HG03196 (cell line): ENCODE data around the gene CCR5AS.
"Not testable (repeated sequence)": the region's sequence is repeated elsewhere in the genome, so short reads cannot be mapped to it uniquely, and the experiment has no call there.

Experiments
- ATAC-seq: cut with Tn5 transposase; IDR thresholded peaks from one replicate; pipeline ENCODE4 v1.9.1; 2021; ENCODE audit not compliant: unreplicated experiment

CCR5AS gene

GRCh38 chr3:46429671-46430070 lies 22.8 kb upstream of the CCR5AS start:
- ATAC-seq, result no peak

DNA sequence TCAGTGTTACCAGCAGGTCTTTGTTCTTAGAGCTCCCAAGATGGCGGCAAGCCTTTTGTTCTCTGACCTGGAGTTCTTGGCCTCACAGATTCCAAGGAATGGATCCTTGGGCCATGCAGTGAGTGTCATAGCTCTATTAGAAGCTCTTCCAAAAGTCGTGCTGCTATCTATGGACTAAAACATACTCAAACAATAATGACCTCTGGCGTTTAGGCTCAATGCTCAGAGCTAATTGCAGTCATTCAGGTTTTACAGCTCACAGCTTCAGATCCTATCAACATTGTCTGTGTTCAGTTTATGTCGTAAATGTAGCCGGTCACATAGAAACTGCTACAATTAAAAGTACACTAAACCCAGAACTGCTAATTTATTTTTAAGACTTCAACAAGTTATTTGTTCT lies 22.4 kb upstream of the CCR5AS start:
- ATAC-seq, result no peak

DNA sequence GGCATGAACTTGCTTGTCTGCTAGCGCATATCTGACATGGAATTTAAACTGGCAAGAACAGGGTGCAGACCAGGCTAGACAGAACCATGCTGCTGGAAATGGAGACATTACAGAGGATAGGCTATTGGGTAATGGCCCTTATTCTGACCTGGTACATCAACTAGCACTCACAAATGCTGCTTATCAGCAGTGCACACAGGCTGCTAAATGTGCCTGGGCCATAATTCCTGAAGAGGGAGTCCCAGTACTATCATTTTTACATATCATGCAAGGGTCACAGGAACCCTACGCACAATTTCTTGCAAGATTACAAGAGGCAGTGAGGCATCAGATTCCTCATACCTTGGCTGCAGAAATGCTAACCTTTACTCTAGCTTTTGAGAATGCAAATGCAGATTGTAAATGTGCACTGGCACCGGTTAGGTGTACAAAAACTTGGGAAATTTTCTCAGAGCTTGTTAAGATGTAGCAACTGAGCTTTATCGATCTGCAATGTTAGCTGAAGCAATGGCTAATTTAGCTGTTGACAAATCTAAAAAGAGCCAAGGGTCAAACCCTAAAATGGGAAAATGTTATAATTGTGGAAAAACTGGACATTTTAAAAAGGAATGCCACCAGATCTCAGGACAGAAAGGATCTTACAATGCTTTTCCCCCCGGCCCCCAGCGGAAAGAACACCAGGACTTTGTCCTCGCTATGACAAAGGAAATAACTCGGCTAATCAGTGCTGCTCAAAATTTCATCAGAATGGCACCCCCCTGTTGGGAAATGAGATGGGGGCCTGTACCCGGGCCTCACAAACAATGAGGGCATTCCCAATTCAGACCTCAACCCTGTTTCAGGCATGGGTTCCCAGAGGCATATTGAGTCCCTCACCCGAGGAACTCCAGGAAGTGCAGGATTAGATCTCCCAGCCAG lies 21.3 kb upstream of the CCR5AS start:
- ATAC-seq, result no peak

DNA sequence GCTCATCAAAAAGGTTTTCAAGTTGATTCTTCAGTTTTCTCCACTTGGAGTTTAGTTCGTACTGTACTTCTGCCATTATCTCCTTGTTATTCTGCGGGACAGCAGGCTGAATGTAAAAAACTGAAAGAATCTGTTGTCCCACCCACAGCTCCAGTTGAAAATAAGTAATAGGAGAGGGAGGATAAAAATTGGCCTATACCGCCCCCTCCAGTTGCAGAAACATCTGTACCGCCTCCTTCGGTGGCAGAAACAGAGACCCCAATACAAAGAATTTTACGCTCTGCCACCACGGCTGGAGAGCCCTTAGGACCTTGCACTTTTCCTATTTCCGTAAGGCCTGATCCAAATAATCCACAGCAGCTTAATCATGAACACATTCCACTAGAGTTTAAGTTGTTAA lies 20.5 kb upstream of the CCR5AS start:
- not testable (repeated sequence) for ATAC-seq

DNA sequence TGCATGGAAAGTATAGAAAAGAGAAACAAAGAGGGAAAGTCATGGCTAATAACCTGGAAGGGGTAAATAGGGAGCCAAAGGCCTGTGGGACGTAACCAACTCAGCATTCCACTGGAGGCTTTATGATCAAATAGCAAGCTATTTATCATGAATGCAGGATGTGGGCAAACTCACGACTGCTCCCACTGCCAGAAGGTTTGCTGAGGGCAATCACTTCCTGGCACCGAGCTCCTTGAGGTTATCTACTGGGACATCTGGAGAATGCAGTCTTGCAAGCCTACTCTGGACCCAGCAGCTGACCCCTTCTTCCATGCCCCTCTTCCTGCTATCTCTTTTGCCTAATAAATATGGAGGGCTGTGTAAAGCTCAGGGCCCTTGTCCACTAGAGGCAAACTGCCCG lies 19.6 kb upstream of the CCR5AS start:
- not testable (repeated sequence) for ATAC-seq

- no peak for ATAC-seq
These were observed 16.7 kb upstream of the CCR5AS start for GRCh38 chr3:46423588-46423987.

DNA sequence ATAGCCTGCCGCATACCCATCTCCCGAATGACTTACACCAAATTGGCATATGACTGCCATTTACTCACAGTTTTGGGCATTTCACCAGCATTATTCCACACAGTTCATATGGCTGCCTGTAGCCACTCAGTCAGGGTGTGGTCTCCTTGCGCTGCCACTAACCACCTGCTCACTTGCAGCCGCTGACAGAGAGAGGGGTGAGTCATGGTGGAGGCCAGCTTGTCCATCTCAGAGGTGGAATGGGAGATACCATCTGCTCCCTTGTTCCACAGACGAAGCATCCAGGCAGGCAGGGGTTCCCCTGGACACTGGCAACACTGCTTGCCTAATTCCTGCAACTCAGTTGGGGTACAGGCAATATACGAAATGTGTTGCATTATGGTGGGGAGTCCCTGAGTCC lies 15.8 kb upstream of the CCR5AS start:
- ATAC-seq, result no peak

- ATAC-seq, result no peak
These were observed 14.1 kb upstream of the CCR5AS start for GRCh38 chr3:46420931-46421330.

GRCh38 chr3:46419816-46420215 lies 12.9 kb upstream of the CCR5AS start:
- no peak for ATAC-seq

GRCh38 chr3:46417841-46418611 lies 11.2 kb upstream of the CCR5AS start:
- ATAC-seq, result no peak

- ATAC-seq, result no peak
These were observed 10.1 kb upstream of the CCR5AS start for GRCh38 chr3:46416811-46417510.

DNA sequence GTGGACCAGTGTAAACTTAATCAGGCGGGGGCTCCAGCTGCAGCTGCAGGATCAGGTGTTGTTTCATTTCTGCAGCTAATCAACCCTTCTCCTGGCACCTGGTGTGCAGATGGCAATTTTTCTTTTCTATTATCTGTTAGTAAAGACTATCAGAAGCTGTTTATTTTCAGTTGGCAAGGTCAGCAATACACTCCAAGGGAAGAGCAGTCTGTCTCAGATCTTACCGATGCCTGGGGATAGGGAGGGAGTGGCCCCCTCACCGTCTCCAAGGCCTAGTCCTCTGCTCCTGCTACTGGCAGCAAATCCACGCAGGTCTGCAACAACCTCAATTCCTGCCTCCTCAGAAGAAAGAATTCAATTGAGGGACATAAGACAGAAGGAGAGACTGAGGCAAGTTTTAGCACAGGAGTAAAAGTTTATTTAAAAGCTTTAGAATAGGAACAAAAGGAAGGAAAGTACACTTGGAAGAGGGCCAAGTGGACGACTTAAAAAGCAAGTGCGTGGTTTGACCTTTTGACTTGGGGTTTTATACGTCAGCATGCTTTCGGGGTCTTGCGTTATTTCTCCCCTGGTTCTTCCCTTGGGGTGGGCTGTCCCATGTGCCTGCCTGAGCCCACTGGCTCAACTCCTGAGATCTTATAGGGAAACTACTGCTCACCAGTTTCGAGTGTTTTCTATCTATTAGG lies 9.4 kb upstream of the CCR5AS start:
- no peak for ATAC-seq

- no peak for ATAC-seq
These were observed 7.9 kb upstream of the CCR5AS start for GRCh38 chr3:46414739-46415138.

GRCh38 chr3:46413951-46414350 lies 7.1 kb upstream of the CCR5AS start:
- no peak for ATAC-seq

- ATAC-seq, result no peak
These were observed 6.0 kb upstream of the CCR5AS start for GRCh38 chr3:46412786-46413298.

GRCh38 chr3:46411271-46411670 lies 4.4 kb upstream of the CCR5AS start:
- no peak for ATAC-seq

GRCh38 chr3:46410669-46411068 lies 3.8 kb upstream of the CCR5AS start:
- no peak for ATAC-seq

DNA sequence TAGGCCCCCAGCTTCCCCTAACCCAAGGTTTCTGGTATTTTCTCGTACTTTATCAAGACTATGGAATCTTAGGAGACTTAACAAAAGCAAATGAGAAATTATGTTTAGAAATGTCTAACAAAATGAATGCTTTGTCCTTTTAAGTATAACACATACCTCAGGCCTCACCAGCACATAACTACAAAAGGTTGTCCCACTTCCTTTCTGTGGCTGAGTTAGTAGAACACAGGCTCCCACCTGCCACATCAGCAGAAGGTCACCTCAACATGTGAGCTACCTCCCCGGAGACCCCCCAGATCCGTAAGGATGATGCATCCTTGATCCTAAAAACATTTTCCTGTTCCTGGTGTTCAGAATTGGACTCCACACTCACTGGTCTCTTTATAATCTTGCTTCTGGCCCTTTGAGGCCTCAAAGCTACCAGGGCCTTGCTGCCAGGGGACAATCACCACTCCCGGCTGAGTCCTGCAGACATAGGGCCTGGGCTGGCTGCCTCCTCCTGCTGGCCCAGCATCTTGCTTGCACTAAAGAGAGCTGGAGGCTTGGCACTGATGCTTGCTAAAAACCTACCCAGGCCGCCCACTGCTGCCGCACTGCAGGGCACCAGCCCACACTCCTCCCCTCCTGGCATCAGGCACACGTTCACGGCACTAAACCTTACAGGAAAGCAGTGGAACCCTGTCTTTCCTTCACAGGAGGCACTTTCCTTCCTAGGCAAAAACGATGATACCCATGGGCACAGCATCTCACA lies 3.0 kb upstream of the CCR5AS start:
- ATAC-seq, result no peak

DNA sequence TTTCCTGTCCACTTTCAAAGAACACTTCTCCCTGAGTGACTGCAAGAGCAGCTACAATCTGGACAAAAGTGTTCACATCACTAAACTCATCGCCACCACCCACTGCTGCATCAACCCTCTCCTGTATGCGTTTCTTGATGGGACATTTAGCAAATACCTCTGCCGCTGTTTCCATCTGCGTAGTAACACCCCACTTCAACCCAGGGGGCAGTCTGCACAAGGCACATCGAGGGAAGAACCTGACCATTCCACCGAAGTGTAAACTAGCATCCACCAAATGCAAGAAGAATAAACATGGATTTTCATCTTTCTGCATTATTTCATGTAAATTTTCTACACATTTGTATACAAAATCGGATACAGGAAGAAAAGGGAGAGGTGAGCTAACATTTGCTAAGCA lies 2.0 kb upstream of the CCR5AS start:
- ATAC-seq, result no peak

GRCh38 chr3:46407970-46408369 lies 1.1 kb upstream of the CCR5AS start:
- ATAC-seq, result no peak
